ENCODE data around the gene RINT1. TPM values are rescaled to one million over a fixed set of nuclear protein-coding genes. Genes with fewer than 3 reads are reported as not detected.
A peak's percentile ranks its signal among the peaks of the same experiment; 100 is the strongest.

Gene RINT1
- polyA plus RNA-seq, 1 donor (not counting 4 experiments of a cell fraction or from before 2014, with no cell fraction given): 23.6 TPM

GRCh38 chr7:105530546-105530945 is 1.5 kb upstream of the RINT1 start:
- Histone ChIP-seq H3K27ac (ENCODE audit: control insufficient read depth, insufficient read depth, low read length) (no peak overlapping the region), H3K4me2 (ENCODE audit: control insufficient read depth, extremely low read depth, insufficient read depth, low read depth, low read length) (no peak overlapping the region)
- dilution Hi-C loops (cut with MboI; ENCODE audit: extremely low pct_ligation_motif_present, low sequenced_read_pairs): no loop called here

GRCh38 chr7:105532709-105533460 is 884 bp downstream of the RINT1 start:
- peak overlapping the region; percentile 84 for H3K27ac ChIP-seq (ENCODE audit: control insufficient read depth, insufficient read depth, low read length)
- H3K4me3 ChIP-seq (ENCODE audit: control insufficient read depth in 2 of 3, extremely low read depth in 1 of 3, insufficient read depth in 2 of 3, low read depth in 1 of 3, low read length in 3 of 3): peak overlapping the region; percentile 81 to 100 (median 97)
- peaks cover 4% of the 10 kb centered on the region for H3K4me1 ChIP-seq (ENCODE audit: control insufficient read depth, extremely low read depth, insufficient read depth, low read length)
- peaks cover 3 to 4% of the 10 kb centered on the region in 2 experiments for H3K36me3 ChIP-seq (ENCODE audit: control insufficient read depth in 2 of 2, extremely low read depth in 1 of 2, insufficient read depth in 2 of 2, low read length in 2 of 2)
- peaks cover 28% of the 10 kb centered on the region for H3K79me2 ChIP-seq (ENCODE audit: control insufficient read depth, insufficient read depth, low read length)
- H3K9ac ChIP-seq (ENCODE audit: control insufficient read depth, extremely low read depth, insufficient read depth, low read length): peak overlapping the region; percentile 96
- H4K20me1 ChIP-seq (ENCODE audit: control insufficient read depth, extremely low read depth, insufficient read depth, low read length): no peaks in the 10 kb centered on the region
- FAIRE-seq (no peak), DNase-seq (ENCODE audit: low read depth, low spot score) (no peak)
- H3K9me1 ChIP-seq (ENCODE audit: control insufficient read depth, extremely low read depth, insufficient read depth, low read length): no peaks in the 10 kb centered on the region
- H2AFZ ChIP-seq (ENCODE audit: control insufficient read depth, low read length): peak overlapping the region; percentile 99
- H3K4me2 ChIP-seq (ENCODE audit: control insufficient read depth, extremely low read depth, insufficient read depth, low read depth, low read length): peak overlapping the region; percentile 72
- no peaks in the 10 kb centered on the region for H3K9me3 ChIP-seq (ENCODE audit: control insufficient read depth, low read depth, low read length)
- TF ChIP-seq EZH2 (IDR thresholded peaks at IDR 0.05; ENCODE audit: low read length): no peak
- TF ChIP-seq, protein P1, sequence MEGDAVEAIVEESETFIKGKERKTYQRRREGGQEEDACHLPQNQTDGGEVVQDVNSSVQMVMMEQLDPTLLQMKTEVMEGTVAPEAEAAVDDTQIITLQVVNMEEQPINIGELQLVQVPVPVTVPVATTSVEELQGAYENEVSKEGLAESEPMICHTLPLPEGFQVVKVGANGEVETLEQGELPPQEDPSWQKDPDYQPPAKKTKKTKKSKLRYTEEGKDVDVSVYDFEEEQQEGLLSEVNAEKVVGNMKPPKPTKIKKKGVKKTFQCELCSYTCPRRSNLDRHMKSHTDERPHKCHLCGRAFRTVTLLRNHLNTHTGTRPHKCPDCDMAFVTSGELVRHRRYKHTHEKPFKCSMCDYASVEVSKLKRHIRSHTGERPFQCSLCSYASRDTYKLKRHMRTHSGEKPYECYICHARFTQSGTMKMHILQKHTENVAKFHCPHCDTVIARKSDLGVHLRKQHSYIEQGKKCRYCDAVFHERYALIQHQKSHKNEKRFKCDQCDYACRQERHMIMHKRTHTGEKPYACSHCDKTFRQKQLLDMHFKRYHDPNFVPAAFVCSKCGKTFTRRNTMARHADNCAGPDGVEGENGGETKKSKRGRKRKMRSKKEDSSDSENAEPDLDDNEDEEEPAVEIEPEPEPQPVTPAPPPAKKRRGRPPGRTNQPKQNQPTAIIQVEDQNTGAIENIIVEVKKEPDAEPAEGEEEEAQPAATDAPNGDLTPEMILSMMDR (optimal IDR thresholded peaks at IDR 0.05 in 1 of 3, IDR thresholded peaks at IDR 0.05 in 1 of 3, conservative IDR thresholded peaks at IDR 0.05 in 1 of 3; ENCODE audit: extremely low read depth in 1 of 3, insufficient read depth in 2 of 3, low read length in 3 of 3): no peak
- H3K27me3 ChIP-seq (ENCODE audit: control insufficient read depth, extremely low read depth, insufficient read depth, low read length): no peaks in the 10 kb centered on the region
- dilution Hi-C loops (cut with MboI; ENCODE audit: extremely low pct_ligation_motif_present, low sequenced_read_pairs): no loop called here

More at GRCh38 chr7:105530546-105530945, 1.5 kb upstream of the RINT1 start:
- no peaks in the 10 kb centered on the region for H3K9me3 ChIP-seq (ENCODE audit: control insufficient read depth, low read depth, low read length)
- FAIRE-seq (no peak), DNase-seq (ENCODE audit: low read depth, low spot score) (no peak)
- no peak overlapping the region for H3K4me3 ChIP-seq (ENCODE audit: control insufficient read depth in 2 of 3, extremely low read depth in 1 of 3, insufficient read depth in 2 of 3, low read depth in 1 of 3, low read length in 3 of 3)
- peaks cover 28% of the 10 kb centered on the region for H3K79me2 ChIP-seq (ENCODE audit: control insufficient read depth, insufficient read depth, low read length)
- no peak overlapping the region for H2AFZ ChIP-seq (ENCODE audit: control insufficient read depth, low read length)
- no peak overlapping the region for H3K9ac ChIP-seq (ENCODE audit: control insufficient read depth, extremely low read depth, insufficient read depth, low read length)
- no peaks in the 10 kb centered on the region for H3K27me3 ChIP-seq (ENCODE audit: control insufficient read depth, extremely low read depth, insufficient read depth, low read length)
- H3K4me1 ChIP-seq (ENCODE audit: control insufficient read depth, extremely low read depth, insufficient read depth, low read length): peaks cover 4% of the 10 kb centered on the region
- H3K36me3 ChIP-seq (ENCODE audit: control insufficient read depth in 2 of 2, extremely low read depth in 1 of 2, insufficient read depth in 2 of 2, low read length in 2 of 2): peaks cover 0 to 2% of the 10 kb centered on the region in 2 experiments
- no peaks in the 10 kb centered on the region for H3K9me1 ChIP-seq (ENCODE audit: control insufficient read depth, extremely low read depth, insufficient read depth, low read length)
- H4K20me1 ChIP-seq (ENCODE audit: control insufficient read depth, extremely low read depth, insufficient read depth, low read length): no peaks in the 10 kb centered on the region
- TF ChIP-seq EZH2 (IDR thresholded peaks at IDR 0.05; ENCODE audit: low read length): no peak
- TF ChIP-seq, protein P1 (optimal IDR thresholded peaks at IDR 0.05 in 1 of 3, IDR thresholded peaks at IDR 0.05 in 1 of 3, conservative IDR thresholded peaks at IDR 0.05 in 1 of 3; ENCODE audit: extremely low read depth in 1 of 3, insufficient read depth in 2 of 3, low read length in 3 of 3): no peak

All from keratinocyte (primary cell).